ENCODE data around the gene CAPZA3.

DNA sequence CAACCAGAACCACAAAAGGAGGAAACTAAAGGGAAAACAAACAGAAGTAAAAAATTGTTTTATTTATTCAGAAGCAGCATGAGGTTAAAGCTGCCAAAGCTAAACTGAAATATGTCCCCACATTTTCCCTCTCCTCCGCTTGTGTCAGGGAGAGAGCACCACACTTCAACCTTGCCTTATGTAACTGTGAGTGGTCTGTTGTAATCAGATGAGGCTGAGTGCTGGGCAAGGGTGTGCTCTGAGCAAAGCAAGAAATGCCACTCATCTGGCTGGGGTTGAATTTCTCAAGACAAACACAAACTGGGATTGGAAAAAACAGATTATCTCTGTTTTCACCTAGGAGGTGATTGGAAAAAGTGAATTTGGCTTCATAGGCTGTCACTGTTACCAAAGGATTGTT, 12.2 kb downstream of the CAPZA3 start:
- TF ChIP-seq, protein P1, sequence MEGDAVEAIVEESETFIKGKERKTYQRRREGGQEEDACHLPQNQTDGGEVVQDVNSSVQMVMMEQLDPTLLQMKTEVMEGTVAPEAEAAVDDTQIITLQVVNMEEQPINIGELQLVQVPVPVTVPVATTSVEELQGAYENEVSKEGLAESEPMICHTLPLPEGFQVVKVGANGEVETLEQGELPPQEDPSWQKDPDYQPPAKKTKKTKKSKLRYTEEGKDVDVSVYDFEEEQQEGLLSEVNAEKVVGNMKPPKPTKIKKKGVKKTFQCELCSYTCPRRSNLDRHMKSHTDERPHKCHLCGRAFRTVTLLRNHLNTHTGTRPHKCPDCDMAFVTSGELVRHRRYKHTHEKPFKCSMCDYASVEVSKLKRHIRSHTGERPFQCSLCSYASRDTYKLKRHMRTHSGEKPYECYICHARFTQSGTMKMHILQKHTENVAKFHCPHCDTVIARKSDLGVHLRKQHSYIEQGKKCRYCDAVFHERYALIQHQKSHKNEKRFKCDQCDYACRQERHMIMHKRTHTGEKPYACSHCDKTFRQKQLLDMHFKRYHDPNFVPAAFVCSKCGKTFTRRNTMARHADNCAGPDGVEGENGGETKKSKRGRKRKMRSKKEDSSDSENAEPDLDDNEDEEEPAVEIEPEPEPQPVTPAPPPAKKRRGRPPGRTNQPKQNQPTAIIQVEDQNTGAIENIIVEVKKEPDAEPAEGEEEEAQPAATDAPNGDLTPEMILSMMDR (IDR thresholded peaks at IDR 0.05), result no peak
- TF ChIP-seq POLR2A (IDR thresholded peaks at IDR 0.05) (no peak), POLR2AphosphoS5 (IDR thresholded peaks at IDR 0.05) (no peak), EP300 (IDR thresholded peaks at IDR 0.05; ENCODE audit: low read depth) (no peak)

All from transverse colon (tissue), 4 donors.